Breast epithelium (tissue), 3 donors: ENCODE measurements around the gene CSTB.

Experiments
- POLR2A ChIP-seq: fragments of 450-650 bp; IDR thresholded peaks from one replicate; pipeline ENCODE4 v1.6.1; 2016; ENCODE audit warnings: antibody characterized with exemption, mild to moderate bottlenecking, moderate library complexity
- POLR2AphosphoS5 ChIP-seq, 3 donors: sonication (generic); formaldehyde crosslinking; IDR thresholded peaks; one replicate each; pipeline ENCODE4 v1.6.1; 2017; ENCODE audit warnings: antibody characterized with exemption in 3 of 3

DNA sequence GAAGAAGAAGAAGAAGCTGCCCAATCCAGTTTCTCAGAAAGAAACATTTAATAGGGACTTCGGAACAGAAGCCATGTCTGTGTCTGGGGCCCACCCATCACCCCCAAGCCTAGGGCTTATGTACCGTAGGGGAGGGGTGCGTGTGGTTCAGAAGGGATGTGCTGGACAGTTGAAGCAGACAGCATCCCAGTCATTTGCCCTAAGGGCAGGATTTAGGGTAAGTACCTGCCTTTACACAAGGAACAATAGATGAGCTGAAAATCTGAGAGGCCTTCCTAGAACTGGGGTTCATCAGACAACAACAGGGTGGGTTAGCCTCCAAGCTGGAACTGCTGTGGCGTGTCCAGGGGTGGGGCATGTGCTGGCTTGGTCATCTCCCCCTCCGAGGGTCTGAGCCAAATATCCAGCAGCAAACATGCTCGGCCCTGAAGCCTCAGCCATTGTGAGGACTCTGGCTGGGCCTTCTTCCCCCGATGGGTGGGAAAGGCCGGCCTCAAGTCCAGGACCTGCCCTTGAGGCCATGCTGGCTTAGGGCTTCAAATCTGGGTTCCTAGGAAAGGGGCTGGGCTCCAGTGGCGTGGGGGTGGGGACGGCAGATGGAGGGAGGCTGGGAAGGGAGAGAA, 12.1 kb downstream of the CSTB start:
- TF ChIP-seq POLR2AphosphoS5 (IDR thresholded peaks at IDR 0.05) = no peak
- TF ChIP-seq POLR2A = no peak
